Stomach (tissue), 4 donors: ENCODE measurements around the gene EVPLL.

Source experiments
- EP300 ChIP-seq: sonication (generic); formaldehyde crosslinking; IDR thresholded peaks from one replicate; pipeline ENCODE4 v1.6.1; 2017; ENCODE audit warnings: antibody characterized with exemption
- POLR2AphosphoS5 ChIP-seq, 3 donors: sonication (generic); formaldehyde crosslinking; IDR thresholded peaks; one replicate each; pipeline ENCODE4 v1.6.1; 2016; ENCODE audit warnings: antibody characterized with exemption in 3 of 3
- TF ChIP-seq, protein P1 (sequence below), 7 experiments: fragments of 450-650 bp in 4 of 7; fragments of 200-600 bp in 3 of 7; sonication (generic) in 3 of 7; IDR thresholded peaks; one replicate each; pipeline ENCODE4 v1.5.1; 2016 to 2019; ENCODE audit warnings: antibody characterized with exemption in 7 of 7, control low read depth in 2 of 7, mild to moderate bottlenecking in 1 of 7

DNA sequence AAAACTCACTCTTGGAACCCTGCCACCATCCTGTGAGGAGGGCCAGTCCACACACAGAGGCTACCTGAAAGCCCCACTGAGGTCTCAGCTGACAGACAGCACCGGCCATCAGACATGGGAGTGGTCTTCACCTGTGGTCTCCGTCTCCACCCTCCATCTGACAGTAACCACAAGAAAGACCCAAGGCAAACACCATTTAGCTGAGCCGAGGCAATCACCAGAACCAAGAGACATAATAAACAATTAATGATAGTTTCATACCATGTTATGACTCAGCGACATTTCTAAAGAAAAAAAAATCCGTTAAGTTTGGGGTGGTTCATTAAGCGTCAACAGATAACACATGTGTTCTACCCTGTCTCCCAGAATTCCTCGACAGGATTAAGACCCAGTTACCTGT lies 6.1 kb upstream of the EVPLL start:
- no peak for TF ChIP-seq POLR2AphosphoS5 (IDR thresholded peaks at IDR 0.05)
- no peak for TF ChIP-seq EP300
- TF ChIP-seq, protein P1, sequence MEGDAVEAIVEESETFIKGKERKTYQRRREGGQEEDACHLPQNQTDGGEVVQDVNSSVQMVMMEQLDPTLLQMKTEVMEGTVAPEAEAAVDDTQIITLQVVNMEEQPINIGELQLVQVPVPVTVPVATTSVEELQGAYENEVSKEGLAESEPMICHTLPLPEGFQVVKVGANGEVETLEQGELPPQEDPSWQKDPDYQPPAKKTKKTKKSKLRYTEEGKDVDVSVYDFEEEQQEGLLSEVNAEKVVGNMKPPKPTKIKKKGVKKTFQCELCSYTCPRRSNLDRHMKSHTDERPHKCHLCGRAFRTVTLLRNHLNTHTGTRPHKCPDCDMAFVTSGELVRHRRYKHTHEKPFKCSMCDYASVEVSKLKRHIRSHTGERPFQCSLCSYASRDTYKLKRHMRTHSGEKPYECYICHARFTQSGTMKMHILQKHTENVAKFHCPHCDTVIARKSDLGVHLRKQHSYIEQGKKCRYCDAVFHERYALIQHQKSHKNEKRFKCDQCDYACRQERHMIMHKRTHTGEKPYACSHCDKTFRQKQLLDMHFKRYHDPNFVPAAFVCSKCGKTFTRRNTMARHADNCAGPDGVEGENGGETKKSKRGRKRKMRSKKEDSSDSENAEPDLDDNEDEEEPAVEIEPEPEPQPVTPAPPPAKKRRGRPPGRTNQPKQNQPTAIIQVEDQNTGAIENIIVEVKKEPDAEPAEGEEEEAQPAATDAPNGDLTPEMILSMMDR (IDR thresholded peaks at IDR 0.05), result no peak
